GM21367 (cell line): ENCODE results near the gene DENND1A.

Experiments used
- ATAC-seq: cut with Tn5 transposase; IDR thresholded peaks from one replicate; pipeline ENCODE4 v1.9.1; 2021; ENCODE audit not compliant: unreplicated experiment

The DENND1A gene

DNA sequence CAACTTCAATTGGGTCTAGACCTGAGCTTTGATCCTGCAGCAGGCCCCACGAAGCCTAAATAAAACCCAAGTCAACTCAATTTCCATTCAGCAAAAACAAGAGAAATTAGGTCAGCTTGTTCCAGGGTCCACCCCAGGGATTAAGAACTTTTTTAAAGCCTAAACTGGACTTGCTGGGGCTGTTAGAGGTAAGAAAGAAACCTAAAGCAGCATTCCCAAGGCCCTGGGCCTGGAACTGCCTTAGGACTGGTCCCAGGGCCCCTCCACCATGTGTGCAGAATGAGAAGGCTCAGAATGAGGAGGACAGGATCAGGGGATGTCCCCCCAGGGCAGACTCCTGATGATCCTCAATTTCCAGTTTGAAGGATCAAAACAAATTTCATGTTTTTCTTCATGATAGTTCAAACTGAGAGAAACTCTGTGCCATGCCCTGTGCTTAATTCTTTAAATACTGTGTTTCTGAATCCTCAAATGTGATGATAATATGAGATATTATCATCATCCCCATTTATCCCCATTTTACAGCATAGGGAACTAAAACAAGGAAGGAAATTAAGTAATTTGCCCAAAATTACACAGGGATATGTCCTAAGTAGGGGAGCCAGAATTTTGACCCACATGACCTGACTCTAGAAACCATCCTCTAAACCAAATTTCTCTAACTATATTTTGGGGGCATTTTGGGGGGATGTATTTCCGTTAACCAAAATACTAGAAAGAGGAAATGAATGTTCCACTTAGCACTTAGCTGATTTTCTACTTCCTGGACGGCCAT, 64.5 kb downstream of the DENND1A start:
- ATAC-seq, result no peak

GRCh38 chr9:123864251-123864650, 65.7 kb downstream of the DENND1A start:
- ATAC-seq, result no peak

DNA sequence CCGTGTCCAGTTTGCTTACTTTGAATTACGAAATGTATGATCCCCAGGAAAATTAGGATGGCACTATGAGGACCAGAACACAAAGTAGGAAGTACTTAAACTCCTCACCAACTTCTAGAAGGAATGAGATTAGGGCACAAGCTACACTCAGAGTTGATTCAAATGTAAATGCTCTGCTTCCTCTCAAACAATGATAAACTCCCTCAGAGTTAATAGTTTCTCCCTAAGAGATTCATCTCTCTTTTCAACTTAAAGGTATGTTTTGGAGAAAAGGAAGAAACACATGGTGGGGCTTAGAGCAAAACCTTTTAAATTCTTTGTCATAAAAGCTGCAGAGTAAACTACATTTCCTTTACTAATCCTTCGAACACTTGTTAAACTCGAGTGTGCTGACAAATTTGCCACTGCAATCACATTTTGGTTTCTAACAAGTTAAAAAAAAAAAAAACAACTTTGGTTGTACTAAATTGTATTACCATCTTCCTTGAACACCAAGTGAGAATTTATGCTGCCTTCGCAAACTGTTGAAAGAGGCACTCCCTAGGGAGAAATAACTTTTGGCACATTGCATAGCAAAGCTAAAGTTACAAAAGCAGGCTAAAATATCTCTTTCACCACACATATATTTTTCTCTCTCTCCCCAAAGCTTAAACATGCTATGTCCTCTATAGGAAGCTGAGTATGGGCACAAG, 66.6 kb downstream of the DENND1A start:
- no peak for ATAC-seq

DNA sequence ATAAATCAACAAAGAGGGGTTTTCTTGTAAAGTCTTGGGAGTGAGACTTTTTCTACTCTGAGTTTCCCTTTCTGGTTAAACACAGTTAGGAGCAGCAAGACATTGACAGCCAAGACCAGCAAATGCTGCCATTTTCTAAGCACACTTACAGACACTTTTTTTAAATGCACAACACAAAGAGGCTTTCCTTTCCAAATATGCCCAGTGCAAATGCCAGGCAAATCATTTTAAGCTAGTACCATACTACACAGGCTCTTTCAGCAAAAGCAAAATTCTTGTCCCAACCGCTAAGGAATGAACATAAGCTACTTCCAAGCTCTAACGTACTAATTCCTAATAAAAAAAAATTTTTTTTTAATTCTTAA, 68.2 kb downstream of the DENND1A start:
- ATAC-seq, result no peak

DNA sequence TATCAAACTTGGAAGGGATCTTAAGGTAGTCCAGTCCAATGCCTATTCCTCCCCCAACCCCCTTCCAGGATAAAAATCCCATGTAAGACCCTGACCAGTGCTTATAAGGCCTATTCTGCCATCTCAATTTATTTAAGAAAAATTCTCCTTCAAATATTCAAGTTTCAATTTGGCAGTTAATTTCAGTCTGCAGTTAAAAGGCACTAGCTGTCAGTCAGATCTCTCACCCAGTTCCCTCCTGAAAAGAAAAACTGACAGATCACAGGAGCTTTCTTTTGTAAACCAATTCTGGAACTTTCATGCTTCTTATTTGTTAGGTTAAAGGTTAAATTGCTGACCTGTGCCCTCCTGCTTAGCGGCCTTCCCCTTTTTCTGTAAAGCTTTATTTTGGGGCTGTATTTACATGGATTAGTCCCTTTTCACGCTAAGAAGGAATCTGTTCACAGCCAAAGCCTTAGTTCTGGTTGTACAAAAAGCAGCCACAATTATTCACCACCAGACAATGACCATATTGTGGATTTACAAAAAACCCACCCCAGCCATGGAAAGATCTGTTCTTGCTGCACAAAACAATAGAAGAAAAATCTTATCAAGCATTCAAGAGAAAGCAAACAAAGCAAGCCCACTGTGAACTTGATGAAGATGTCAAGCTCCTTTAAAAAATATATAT, 68.7 kb downstream of the DENND1A start:
- no peak for ATAC-seq

DNA sequence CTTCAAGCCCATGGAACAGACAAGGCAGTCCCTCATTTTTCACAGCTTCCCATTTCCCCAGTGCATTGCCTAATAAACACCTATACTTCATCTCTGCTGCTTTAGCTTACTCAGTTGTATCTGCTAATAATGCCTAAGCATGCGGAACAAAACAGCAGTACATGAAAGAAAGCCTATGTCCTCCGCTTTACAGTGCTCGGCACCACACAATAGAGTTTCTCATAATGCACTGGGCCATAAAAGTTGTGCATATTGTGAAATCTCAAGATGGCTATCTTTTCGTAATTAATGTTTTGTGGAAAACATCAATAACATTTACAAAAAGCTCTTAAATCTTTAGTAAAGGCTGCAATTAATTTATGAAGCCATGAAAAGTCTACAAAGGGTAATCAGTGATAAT, 69.3 kb downstream of the DENND1A start:
- ATAC-seq, result no peak

DNA sequence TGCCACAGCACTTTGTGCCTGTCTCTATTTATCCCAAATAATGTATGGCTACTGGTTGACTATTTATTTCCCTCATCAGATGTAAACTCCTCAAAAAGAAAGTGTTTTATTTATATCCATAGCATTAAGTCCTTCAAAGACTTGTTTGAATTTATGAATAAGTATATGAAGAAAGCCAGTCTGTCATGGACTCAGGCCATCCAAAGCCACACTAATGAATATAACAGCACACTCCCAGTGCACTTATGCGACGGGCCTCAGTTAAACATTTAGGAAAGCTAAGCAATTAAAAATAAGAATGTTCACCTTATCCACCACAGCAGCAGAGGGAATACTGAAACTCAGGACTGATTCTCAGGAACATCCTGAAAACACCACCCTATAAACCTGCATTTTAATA, 77.5 kb downstream of the DENND1A start:
- no peak for ATAC-seq

DNA sequence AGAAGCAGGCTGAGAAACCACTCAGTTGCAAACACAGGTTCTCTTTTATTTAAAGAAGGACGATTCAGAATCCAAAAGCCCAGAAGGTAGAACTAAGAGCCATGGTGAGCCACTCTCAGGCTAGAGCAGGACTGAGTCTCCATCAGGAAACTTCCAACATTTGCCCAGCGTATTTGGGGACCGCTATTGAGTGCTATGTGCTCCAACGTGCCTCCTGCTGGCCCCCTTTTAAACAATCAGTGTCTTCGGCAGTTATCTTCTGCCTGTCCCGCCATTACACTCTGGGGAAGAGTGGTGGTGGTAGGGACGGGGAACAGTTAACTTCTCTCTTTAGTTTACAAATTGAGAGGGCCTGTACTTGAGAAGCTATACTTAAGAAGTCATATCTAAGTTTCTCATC, 78.1 kb downstream of the DENND1A start:
- ATAC-seq, result no peak

GRCh38 chr9:123848447-123849085, 81.4 kb downstream of the DENND1A start:
- ATAC-seq, result no peak

GRCh38 chr9:123846966-123847365, 83.0 kb downstream of the DENND1A start:
- ATAC-seq, result no peak

GRCh38 chr9:123843703-123844102, 86.2 kb downstream of the DENND1A start:
- ATAC-seq, result no peak

- ATAC-seq, result no peak
These were observed 94.1 kb downstream of the DENND1A start for GRCh38 chr9:123835821-123836220.

GRCh38 chr9:123834889-123835562, 94.9 kb downstream of the DENND1A start:
- no peak for ATAC-seq

DNA sequence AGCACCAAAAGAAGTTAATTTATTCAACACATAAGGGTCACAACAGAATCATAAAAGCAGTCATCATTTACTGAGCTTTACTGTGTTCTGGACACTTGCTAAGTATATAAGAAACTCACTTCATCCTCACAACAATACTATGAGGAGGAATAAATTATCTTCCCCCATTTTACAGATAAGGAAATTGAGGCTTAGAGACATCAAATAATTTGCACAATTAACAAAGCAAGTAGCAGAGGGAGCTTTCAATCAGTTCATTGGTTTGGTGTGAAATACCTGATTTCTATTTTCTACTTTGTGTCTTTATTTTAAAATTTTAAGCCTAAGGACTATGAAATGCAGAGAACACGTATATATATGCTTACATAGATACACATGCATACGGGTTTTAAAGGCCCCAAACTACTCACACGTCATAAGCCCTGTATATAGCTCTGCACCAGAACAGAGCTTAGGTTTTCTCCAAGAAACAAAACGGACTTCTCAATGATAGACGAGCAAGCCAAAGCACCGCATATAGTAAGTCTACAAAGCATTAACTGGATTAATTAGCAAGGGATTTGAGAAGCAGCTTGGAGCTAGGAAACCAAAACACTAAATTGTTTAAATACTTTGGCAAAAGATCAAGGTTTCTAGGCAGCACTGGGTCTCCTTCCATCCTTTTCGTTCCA, 95.6 kb downstream of the DENND1A start:
- ATAC-seq, result no peak

GRCh38 chr9:123832858-123833650, 96.9 kb downstream of the DENND1A start:
- ATAC-seq, result no peak

DNA sequence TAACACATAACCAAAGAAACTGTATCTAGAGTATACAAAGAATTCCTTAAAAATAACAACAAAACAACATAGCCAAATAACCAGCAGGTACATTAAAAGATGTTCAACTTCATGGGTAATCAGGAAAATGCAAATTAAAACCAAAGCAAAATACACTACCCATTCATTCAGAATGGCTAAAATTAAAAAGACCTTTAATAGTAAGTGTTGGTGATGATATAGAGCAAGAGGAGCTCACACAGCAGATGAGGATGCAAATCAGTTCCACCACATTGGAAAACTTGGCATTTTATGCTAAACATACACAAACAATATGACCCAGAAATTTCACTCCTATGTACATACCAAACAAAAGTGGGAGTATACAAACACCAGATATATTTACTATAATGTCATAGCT, 97.8 kb downstream of the DENND1A start:
- no peak for ATAC-seq

DNA sequence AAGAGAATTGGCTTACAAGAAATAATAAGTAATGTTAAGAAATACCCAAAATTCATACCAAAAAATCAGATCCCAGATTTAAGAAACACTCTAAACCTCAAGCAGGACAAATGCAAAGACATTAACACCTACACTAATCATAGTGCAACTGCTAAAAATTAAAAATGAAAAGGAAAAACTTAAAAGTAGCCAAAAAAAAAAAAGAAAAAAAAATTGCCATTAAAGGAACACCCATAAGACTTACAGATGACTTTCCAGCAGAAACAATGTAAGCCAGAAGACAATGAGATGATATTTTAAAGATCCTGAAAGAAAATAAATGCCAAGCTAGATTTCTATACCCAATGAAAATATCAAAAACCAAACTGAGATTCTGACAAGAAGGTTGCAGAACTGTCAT, 101.5 kb downstream of the DENND1A start:
- no peak for ATAC-seq

- no peak for ATAC-seq
These were observed 104.4 kb downstream of the DENND1A start for GRCh38 chr9:123825342-123826060.
